ENCODE measurements around the gene OR10C1.

The OR10C1 gene

GRCh38 chr6:29456971-29457370, 17.9 kb downstream of the OR10C1 start, which contains the start of the genes OR11A1 and OR2H1:
OR11A1 (minus strand) TSS chr6:29457071; CDS start chr6:29427641, 29,430 bp downstream.
OR2H1 (plus strand) TSS chr6:29457155; CDS start chr6:29461770, 4,615 bp downstream.
- Histone ChIP-seq H3K27ac (no peak within 1 kb of the TSS), H3K4me3 (no peak within 1 kb of the TSS)
- TF ChIP-seq CTCF (IDR thresholded peaks at IDR 0.05), result no peak

GRCh38 chr6:29461021-29461814, 22.1 kb downstream of the OR10C1 start:
- no peak overlapping the region for H3K4me3 ChIP-seq
- no peak overlapping the region for H3K27ac ChIP-seq
- DNase-seq (ENCODE audit: low spot score), result no peak
- no peak for TF ChIP-seq CTCF (IDR thresholded peaks at IDR 0.05)

More at GRCh38 chr6:29456971-29457370, 17.9 kb downstream of the OR10C1 start, which contains the start of the genes OR11A1 and OR2H1:
- no peak for DNase-seq (ENCODE audit: low spot score)

- TF ChIP-seq CTCF (IDR thresholded peaks at IDR 0.05), result no peak
- no peak overlapping the region for H3K4me3 ChIP-seq
- DNase-seq (ENCODE audit: low spot score), result no peak
- H3K27ac ChIP-seq, result no peak overlapping the region
Measured at GRCh38 chr6:29462022-29462421, 22.9 kb downstream of the OR10C1 start.

GRCh38 chr6:29465279-29465678, 26.2 kb downstream of the OR10C1 start:
- no peak overlapping the region for H3K4me3 ChIP-seq
- DNase-seq (ENCODE audit: low spot score), result no peak
- no peak for TF ChIP-seq CTCF (IDR thresholded peaks at IDR 0.05)
- H3K27ac ChIP-seq, result no peak overlapping the region

GRCh38 chr6:29465801-29466200, 26.7 kb downstream of the OR10C1 start:
- H3K4me3 ChIP-seq, result no peak overlapping the region
- no peak for DNase-seq (ENCODE audit: low spot score)
- no peak for TF ChIP-seq CTCF (IDR thresholded peaks at IDR 0.05)
- H3K27ac ChIP-seq, result no peak overlapping the region

- DNase-seq (ENCODE audit: low spot score), result no peak
- no peak overlapping the region for H3K27ac ChIP-seq
- H3K4me3 ChIP-seq, result no peak overlapping the region
- TF ChIP-seq CTCF (IDR thresholded peaks at IDR 0.05), result no peak
Measured at GRCh38 chr6:29466241-29466640, 27.1 kb downstream of the OR10C1 start.

GRCh38 chr6:29474996-29475395, 35.9 kb downstream of the OR10C1 start:
- no peak for DNase-seq (ENCODE audit: low spot score)
- Histone ChIP-seq H3K4me3 (no peak overlapping the region), H3K27ac (no peak overlapping the region)
- TF ChIP-seq CTCF (IDR thresholded peaks at IDR 0.05), result no peak
